Measurements from ENCODE around the gene ADAMTSL2.
A peak's percentile ranks its signal among the peaks of the same experiment; 100 is the strongest.

The ADAMTSL2 gene

GRCh38 chr9:133554729-133555128 lies 20.2 kb downstream of the ADAMTSL2 start:
- no peak overlapping the region for H3K4me3 ChIP-seq (ENCODE audit: low read length)
- no peak for DNase-seq (ENCODE audit: low read depth)
- no peak for TF ChIP-seq CTCF (conservative IDR thresholded peaks at IDR 0.05; ENCODE audit: low read depth, low read length)

GRCh38 chr9:133556354-133556753 lies 21.9 kb downstream of the ADAMTSL2 start:
- no peak overlapping the region for H3K4me3 ChIP-seq (ENCODE audit: low read length)
- TF ChIP-seq CTCF (conservative IDR thresholded peaks at IDR 0.05; ENCODE audit: low read depth, low read length), result no peak
- DNase-seq (ENCODE audit: low read depth), result no peak

DNA sequence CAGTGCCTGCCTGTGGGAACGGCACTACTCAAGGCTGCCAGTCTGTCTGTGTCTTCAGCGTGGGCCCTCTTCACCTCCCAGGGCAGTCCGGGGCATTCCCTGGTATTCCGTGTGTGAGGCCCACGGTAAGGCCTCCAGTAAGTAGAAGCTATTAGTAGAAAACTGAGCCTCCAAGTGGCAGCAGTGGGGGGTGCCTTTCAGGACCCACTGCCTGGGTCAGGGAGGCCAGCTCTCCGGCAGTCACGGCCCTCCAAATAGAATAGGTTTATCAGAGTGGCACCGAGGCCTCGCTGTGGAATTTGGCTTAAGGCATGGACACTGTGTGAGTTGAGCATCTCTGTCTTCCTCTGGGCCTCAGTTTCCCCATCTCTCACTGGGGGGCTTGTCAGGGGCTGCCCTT lies 23.1 kb downstream of the ADAMTSL2 start:
- no peak overlapping the region for H3K4me3 ChIP-seq (ENCODE audit: low read length)
- DNase-seq (ENCODE audit: low read depth), result no peak
- TF ChIP-seq CTCF (conservative IDR thresholded peaks at IDR 0.05; ENCODE audit: low read depth, low read length), result no peak

GRCh38 chr9:133558191-133559126 lies 24.0 kb downstream of the ADAMTSL2 start:
- no peak overlapping the region for H3K4me3 ChIP-seq (ENCODE audit: low read length)
- TF ChIP-seq CTCF (conservative IDR thresholded peaks at IDR 0.05; ENCODE audit: low read depth, low read length), result no peak
- peak; percentile 22 for DNase-seq (ENCODE audit: low read depth)

DNA sequence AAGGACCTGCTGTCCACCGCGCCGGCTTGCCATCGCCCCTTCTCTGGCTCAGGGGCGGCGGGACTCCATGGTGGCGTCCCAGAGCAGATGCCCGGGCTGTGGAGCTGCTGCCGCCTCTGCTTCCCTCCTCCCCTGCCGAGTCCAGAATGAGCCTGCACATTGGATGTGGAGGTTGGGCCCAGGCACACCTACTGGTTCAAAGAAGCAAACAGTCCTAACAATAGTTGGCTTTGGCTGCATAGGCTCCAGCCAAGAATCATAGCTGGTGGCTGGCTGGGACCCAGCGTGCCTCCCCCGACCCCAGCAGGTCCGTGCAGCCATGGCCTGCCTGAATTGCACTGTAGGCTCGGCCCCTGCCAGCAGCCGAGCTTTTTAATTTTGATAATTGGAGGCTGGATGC lies 25.8 kb downstream of the ADAMTSL2 start:
- no peak for DNase-seq (ENCODE audit: low read depth)
- TF ChIP-seq CTCF (conservative IDR thresholded peaks at IDR 0.05; ENCODE audit: low read depth, low read length), result no peak
- H3K4me3 ChIP-seq (ENCODE audit: low read length), result no peak overlapping the region

GRCh38 chr9:133560944-133561343 lies 26.4 kb downstream of the ADAMTSL2 start:
- no peak for TF ChIP-seq CTCF (conservative IDR thresholded peaks at IDR 0.05; ENCODE audit: low read depth, low read length)
- no peak for DNase-seq (ENCODE audit: low read depth)
- no peak overlapping the region for H3K4me3 ChIP-seq (ENCODE audit: low read length)

DNA sequence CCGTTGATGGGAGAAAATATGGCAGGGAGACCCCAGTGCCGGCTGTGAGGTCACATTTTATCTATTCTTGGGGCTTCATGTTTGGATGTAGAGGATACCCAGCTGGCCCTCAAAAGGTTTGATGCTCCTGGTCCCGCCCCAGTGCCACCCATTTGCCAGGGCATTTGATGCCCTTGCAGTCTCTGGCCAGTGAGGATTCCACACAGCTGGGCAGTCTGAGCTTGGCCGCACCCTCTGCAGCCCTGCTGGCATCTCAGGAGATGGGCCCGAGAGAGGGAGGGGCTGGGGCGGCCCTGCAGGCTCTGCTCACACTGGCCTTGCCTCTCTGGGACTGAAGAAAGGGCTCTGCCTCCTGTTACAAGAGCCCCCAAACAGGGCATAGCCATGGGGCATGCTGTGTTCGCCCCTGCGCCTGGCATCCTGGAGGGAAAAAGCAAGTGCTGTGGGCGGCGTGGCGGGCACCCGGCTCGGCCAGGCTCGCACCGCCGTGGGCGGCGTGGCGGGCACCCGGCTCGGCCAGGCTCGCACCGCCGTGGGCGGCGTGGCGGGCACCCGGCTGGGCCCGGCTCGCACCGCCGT lies 27.6 kb downstream of the ADAMTSL2 start:
- TF ChIP-seq CTCF (conservative IDR thresholded peaks at IDR 0.05; ENCODE audit: low read depth, low read length), result no peak
- no peak for DNase-seq (ENCODE audit: low read depth)

More for the DNA sequence above, 27.6 kb downstream of the ADAMTSL2 start:
- H3K4me3 ChIP-seq (ENCODE audit: low read length), result no peak overlapping the region

Measured in retinal pigment epithelial cell (primary cell).